Naive thymus-derived CD4-positive, alpha-beta T cell (primary cell): Measurements from ENCODE around the gene KLK12. TPM values are rescaled to one million over a fixed set of nuclear protein-coding genes. Genes with fewer than 3 reads are reported as not detected.

ENCODE experiments used
- ATAC-seq: fragments of 150-1000 bp; cut with Tn5 transposase; 2 replicates; pipeline ENCODE4 v1.10.0; 2021; ENCODE audit warnings: mild to moderate bottlenecking, moderate library complexity
- CTCF ChIA-PET: fragments of 350-600 bp; sonication (Branson Sonifier 250); formaldehyde crosslinking; loops from one replicate; lab custom pipeline; 2021; ENCODE audit warnings: antibody characterized with exemption; lab: Charles Lee
- POLR2A ChIA-PET: fragments of 350-600 bp; sonication (Branson Sonifier 250); formaldehyde crosslinking; loops from one replicate; lab custom pipeline; 2021; ENCODE audit warnings: antibody characterized with exemption, inconsistent platforms; lab: Charles Lee
- DNase-seq, 9 donors: peaks; one replicate each; pipeline versions ENCODE4 v3.0.0 to v3.0.0-alpha.2; 2020 to 2022; ENCODE audit warnings: mixed read lengths in 1 of 9
- H3K27ac ChIP-seq: one replicate; pipeline ENCODE4 v1.7.0; 2013; ENCODE audit warnings: mild to moderate bottlenecking, low read depth, low read length, moderate library complexity
- H3K27me3 ChIP-seq, 2 donors: one replicate each; pipeline ENCODE4 v1.7.0; 2013; ENCODE audit warnings: low read length in 2 of 2, mild to moderate bottlenecking in 2 of 2, moderate library complexity in 2 of 2; ENCODE audit not compliant: control insufficient read depth in 2 of 2, insufficient read depth in 2 of 2
- H3K36me3 ChIP-seq, 3 experiments: 1 replicate in 2 of 3; 2 replicates in 1 of 3; pipeline ENCODE4 v1.7.0; 2013; ENCODE audit warnings: low read length in 3 of 3, mild to moderate bottlenecking in 3 of 3, moderate library complexity in 1 of 3; ENCODE audit not compliant: insufficient read depth in 3 of 3, control insufficient read depth in 2 of 3
- H3K4me1 ChIP-seq, 2 donors: one replicate each; pipeline ENCODE4 v1.7.0; 2013; ENCODE audit warnings: low read length in 2 of 2, mild to moderate bottlenecking in 2 of 2, moderate library complexity in 1 of 2; ENCODE audit not compliant: control insufficient read depth in 2 of 2, insufficient read depth in 2 of 2
- H3K4me3 ChIP-seq: 2 replicates; pipeline ENCODE4 v1.7.0; 2013; ENCODE audit warnings: mild to moderate bottlenecking, low read length
- H3K9me3 ChIP-seq, 3 experiments: 1 replicate in 2 of 3; 2 replicates in 1 of 3; pipeline ENCODE4 v1.7.0; 2013; ENCODE audit warnings: low read length in 3 of 3; ENCODE audit not compliant: control insufficient read depth in 2 of 3
- H3K27ac Mint-ChIP-seq, 9 donors: one replicate each; pipeline ENCODE4 v1.8.0; 2020 to 2022; ENCODE audit warnings: mixed read lengths in 9 of 9, mild to moderate bottlenecking in 8 of 9, moderate library complexity in 5 of 9, inconsistent platforms in 2 of 9
- H3K27me3 Mint-ChIP-seq, 5 donors: one replicate each; pipeline ENCODE4 v1.8.0; 2021 to 2022; ENCODE audit warnings: mixed read lengths in 5 of 5, mild to moderate bottlenecking in 1 of 5
- H3K36me3 Mint-ChIP-seq, 5 donors: one replicate each; pipeline ENCODE4 v1.8.0; 2020 to 2022; ENCODE audit warnings: mixed read lengths in 5 of 5, mild to moderate bottlenecking in 3 of 5, inconsistent platforms in 1 of 5
- H3K4me1 Mint-ChIP-seq, 7 donors: one replicate each; pipeline ENCODE4 v1.8.0; 2020 to 2022; ENCODE audit warnings: mixed read lengths in 7 of 7, mild to moderate bottlenecking in 3 of 7, inconsistent platforms in 1 of 7
- H3K4me3 Mint-ChIP-seq, 10 donors: one replicate each; pipeline ENCODE4 v1.8.0; 2020 to 2022; ENCODE audit warnings: mild to moderate bottlenecking in 10 of 10, mixed read lengths in 10 of 10, moderate library complexity in 6 of 10, inconsistent platforms in 2 of 10
- H3K9me3 Mint-ChIP-seq, 11 donors: one replicate each; pipeline ENCODE4 v1.8.0; 2020 to 2022; ENCODE audit warnings: mixed read lengths in 11 of 11, mild to moderate bottlenecking in 4 of 11, inconsistent platforms in 1 of 11, moderate library complexity in 1 of 11
- intact Hi-C, 2 donors: fragments of 100-400 bp; cut with micrococcal nuclease; formaldehyde crosslinking; loops; one replicate each; pipeline ENCODE4 v1.15.1; 2023
- polyA plus RNA-seq, 2 donors: library from polyadenylated mRNA; unstranded; fragments of 300-500 nt; fragmentation: Illumina TruSeq; gene quantifications; one replicate each; pipeline ENCODE4 v1.2.3, GENCODE V29; 2021
- total RNA-seq, 6 experiments: library from RNA in 5 of 6; stranded (reverse) in 5 of 6; gene quantifications; 1 replicate in 5 of 6; 2 replicates in 1 of 6; pipeline ENCODE4 v1.2.3 and lab custom pipeline; 2021 to 2026

The KLK12 gene
- total and polyA plus RNA-seq, 7 experiments from 2014 or later = not detected

GRCh38 chr19:51070334-51071094, 35.7 kb upstream of the KLK12 start:
- peaks cover 0 to 4% (median 0%) of the 10 kb centered on the region in 7 donors for H3K4me1 Mint-ChIP-seq
- H3K36me3 Mint-ChIP-seq = peaks cover 0 to 12% (median 0%) of the 10 kb centered on the region in 5 donors
- H3K27me3 Mint-ChIP-seq = peaks cover 19 to 47% (median 32%) of the 10 kb centered on the region in 5 donors
- intact Hi-C loops = no loop called here
- no peak overlapping the region for H3K4me3 Mint-ChIP-seq
- Histone ChIP-seq H3K4me3 (no peak overlapping the region), H3K36me3 (no peaks in the 10 kb centered on the region), H3K27me3 (peaks cover 0 to 2% of the 10 kb centered on the region in 2 donors), H3K9me3 (no peaks in the 10 kb centered on the region), H3K4me1 (no peaks in the 10 kb centered on the region), H3K27ac (no peak overlapping the region)
- ATAC-seq (no peak), DNase-seq (no peak)
- H3K27ac Mint-ChIP-seq = no peak overlapping the region
- H3K9me3 Mint-ChIP-seq = peaks cover 0 to 20% (median 7%) of the 10 kb centered on the region in 11 donors
- CTCF ChIA-PET = no interaction called here
- POLR2A ChIA-PET = no interaction called here

GRCh38 chr19:51066393-51067186, 31.8 kb upstream of the KLK12 start:
- Histone ChIP-seq H3K4me1 (no peaks in the 10 kb centered on the region), H3K27me3 (peaks cover 0 to 16% of the 10 kb centered on the region in 2 donors), H3K4me3 (no peak overlapping the region), H3K36me3 (no peaks in the 10 kb centered on the region), H3K9me3 (no peaks in the 10 kb centered on the region), H3K27ac (no peak overlapping the region)
- H3K27ac Mint-ChIP-seq = no peak overlapping the region
- no peak for ATAC-seq
- H3K4me1 Mint-ChIP-seq = peaks cover 0 to 8% (median 4%) of the 10 kb centered on the region in 7 donors
- H3K4me3 Mint-ChIP-seq = peak overlapping the region in 4 of 10 donors; percentile 0 to 84 (median 30)
- peaks cover 23 to 48% (median 44%) of the 10 kb centered on the region in 5 donors for H3K27me3 Mint-ChIP-seq
- ChIA-PET CTCF (no interaction called here), POLR2A (no interaction called here)
- peaks cover 0 to 8% (median 0%) of the 10 kb centered on the region in 5 donors for H3K36me3 Mint-ChIP-seq
- no peak for DNase-seq
- peaks cover 0 to 8% (median 1%) of the 10 kb centered on the region in 11 donors for H3K9me3 Mint-ChIP-seq
- intact Hi-C loops = no loop called here

DNA sequence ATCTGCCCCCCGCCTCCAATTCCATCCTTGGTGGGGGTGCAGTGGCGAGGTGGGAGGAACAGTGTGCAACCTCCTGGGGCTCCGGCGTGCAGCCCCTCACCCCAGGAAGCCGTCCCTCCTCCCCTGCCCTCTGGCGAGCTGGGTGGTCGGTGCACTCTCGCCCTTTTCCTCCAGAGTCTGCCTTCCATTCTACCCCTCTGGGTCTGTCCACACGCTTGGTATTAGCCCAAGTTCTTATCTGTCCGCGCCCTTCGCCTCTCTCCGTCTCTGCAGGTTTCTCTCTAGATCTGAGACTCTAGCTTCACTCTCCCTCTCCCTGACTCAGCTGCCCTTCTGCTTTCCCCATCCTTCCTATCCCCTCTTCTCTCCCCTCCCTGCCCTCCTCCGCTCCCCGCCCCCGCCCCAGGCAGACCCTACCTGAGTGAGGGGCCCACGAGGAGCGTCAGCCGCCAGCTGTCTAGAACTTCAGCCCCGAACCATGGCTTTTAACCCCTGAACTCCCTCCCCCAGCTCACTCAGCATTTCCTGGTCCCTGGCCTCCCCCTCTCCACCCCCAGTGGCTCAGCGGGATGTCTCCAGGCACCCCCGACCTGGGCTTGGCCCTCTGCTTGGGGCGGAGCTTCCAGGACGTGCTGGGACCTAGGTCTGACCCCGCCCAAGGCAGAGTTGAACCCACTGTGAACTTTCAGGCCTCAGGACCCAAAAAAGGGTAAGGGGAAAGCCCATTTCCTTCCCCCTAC, 30.6 kb upstream of the KLK12 start:
- no peaks in the 10 kb centered on the region for H3K4me1 ChIP-seq
- Mint-ChIP-seq H3K27me3 (peaks cover 23 to 60% (median 53%) of the 10 kb centered on the region in 5 donors), H3K36me3 (peaks cover 0 to 15% (median 0%) of the 10 kb centered on the region in 5 donors), H3K9me3 (peaks cover 0 to 17% (median 4%) of the 10 kb centered on the region in 11 donors), H3K4me1 (peaks cover 0 to 8% (median 4%) of the 10 kb centered on the region in 7 donors), H3K4me3 (peak overlapping the region; percentile 35 to 84 (median 72)), H3K27ac (no peak overlapping the region)
- POLR2A ChIA-PET = no interaction called here
- intact Hi-C loops = no loop called here
- no peaks in the 10 kb centered on the region for H3K36me3 ChIP-seq
- no peak overlapping the region for H3K27ac ChIP-seq
- CTCF ChIA-PET = no interaction called here
- H3K27me3 ChIP-seq = peaks cover 0 to 21% of the 10 kb centered on the region in 2 donors
- no peak overlapping the region for H3K4me3 ChIP-seq
- no peak for DNase-seq
- no peak for ATAC-seq
- no peaks in the 10 kb centered on the region for H3K9me3 ChIP-seq

GRCh38 chr19:51064534-51065220, 29.9 kb upstream of the KLK12 start, which contains the start of gene KLK13:
KLK13 (minus strand) TSS chr19:51065092; CDS start chr19:51065067, 25 bp downstream.
- H3K27ac Mint-ChIP-seq = no peak within 1 kb of the TSS
- H3K27me3 ChIP-seq = peaks cover 0 to 21% of the 10 kb centered on the region in 2 donors
- H3K36me3 Mint-ChIP-seq = peaks cover 0 to 15% (median 0%) of the 10 kb centered on the region in 5 donors
- ATAC-seq (no peak), DNase-seq (no peak)
- peaks cover 0 to 17% (median 4%) of the 10 kb centered on the region in 11 donors for H3K9me3 Mint-ChIP-seq
- CTCF ChIA-PET = no interaction called here
- intact Hi-C loops = no loop called here
- H3K27ac ChIP-seq = no peak within 1 kb of the TSS
- H3K4me1 Mint-ChIP-seq = peaks cover 0 to 8% (median 4%) of the 10 kb centered on the region in 7 donors
- H3K4me3 ChIP-seq = no peak within 1 kb of the TSS
- H3K9me3 ChIP-seq = no peaks in the 10 kb centered on the region
- H3K4me1 ChIP-seq = no peaks in the 10 kb centered on the region
- no peaks in the 10 kb centered on the region for H3K36me3 ChIP-seq
- POLR2A ChIA-PET = no interaction called here
- H3K4me3 Mint-ChIP-seq = peak within 1 kb of the TSS; percentile 35 to 84 (median 72)
- peaks cover 23 to 65% (median 58%) of the 10 kb centered on the region in 5 donors for H3K27me3 Mint-ChIP-seq

DNA sequence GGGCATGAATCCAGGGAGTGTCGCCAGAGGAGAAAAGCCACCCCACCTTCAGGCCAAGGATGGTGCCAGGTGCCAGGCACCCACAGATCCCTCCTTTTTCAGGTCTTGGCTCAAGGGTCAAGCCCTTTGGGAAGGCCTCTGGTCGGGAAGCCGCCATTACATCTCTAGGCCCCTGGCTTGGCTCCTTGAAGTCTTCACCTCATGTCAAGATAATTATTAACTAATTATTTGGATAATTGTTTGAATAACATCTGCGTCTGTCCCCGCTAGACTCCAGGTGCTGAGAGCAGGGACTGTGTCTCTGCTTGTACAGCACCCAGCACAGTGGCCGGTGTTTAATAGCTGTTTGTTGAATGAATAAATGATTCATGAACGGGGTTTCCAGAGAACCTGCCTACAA, 28.9 kb upstream of the KLK12 start:
- no peaks in the 10 kb centered on the region for H3K4me1 ChIP-seq
- H3K9me3 Mint-ChIP-seq = peaks cover 0 to 17% (median 4%) of the 10 kb centered on the region in 11 donors
- CTCF ChIA-PET = no interaction called here
- H3K27me3 ChIP-seq = peaks cover 0 to 21% of the 10 kb centered on the region in 2 donors
- no peaks in the 10 kb centered on the region for H3K9me3 ChIP-seq
- peak overlapping the region in 8 of 10 donors; percentile 4 to 63 (median 37) for H3K4me3 Mint-ChIP-seq
- H3K27ac ChIP-seq = no peak overlapping the region
- no peak overlapping the region for H3K4me3 ChIP-seq
- H3K36me3 Mint-ChIP-seq = peaks cover 0 to 15% (median 0%) of the 10 kb centered on the region in 5 donors
- H3K27me3 Mint-ChIP-seq = peaks cover 23 to 69% (median 61%) of the 10 kb centered on the region in 5 donors
- no peak overlapping the region for H3K27ac Mint-ChIP-seq
- ATAC-seq = no peak
- POLR2A ChIA-PET = no interaction called here
- DNase-seq = no peak
- intact Hi-C loops = no loop called here
- no peaks in the 10 kb centered on the region for H3K36me3 ChIP-seq
- peaks cover 0 to 8% (median 4%) of the 10 kb centered on the region in 7 donors for H3K4me1 Mint-ChIP-seq

DNA sequence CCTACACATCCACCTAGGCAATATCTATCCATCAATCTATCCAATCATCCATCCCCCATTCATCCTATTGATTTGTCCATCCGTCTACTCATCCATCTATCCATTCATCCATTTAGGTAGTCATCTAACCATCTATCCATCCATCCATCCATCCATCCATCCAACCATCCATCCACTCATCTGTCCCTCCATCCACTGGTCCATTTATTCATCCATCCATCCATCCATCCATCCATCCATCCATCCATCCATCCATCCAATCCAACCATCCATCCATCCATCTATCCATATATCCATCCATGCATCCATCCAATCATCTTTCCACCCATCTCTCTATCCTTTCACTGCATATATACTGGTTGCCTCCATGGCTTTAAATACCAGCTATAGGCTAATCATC, 26.2 kb upstream of the KLK12 start:
- intact Hi-C loops = no loop called here
- H3K4me3 ChIP-seq = no peak overlapping the region
- Mint-ChIP-seq H3K4me3 (no peak overlapping the region), H3K27me3 (peaks cover 22 to 60% (median 52%) of the 10 kb centered on the region in 5 donors), H3K27ac (no peak overlapping the region), H3K36me3 (peaks cover 0 to 11% (median 0%) of the 10 kb centered on the region in 5 donors), H3K9me3 (peaks cover 0 to 13% (median 3%) of the 10 kb centered on the region in 11 donors), H3K4me1 (peaks cover 0 to 6% (median 4%) of the 10 kb centered on the region in 7 donors)
- no peaks in the 10 kb centered on the region for H3K9me3 ChIP-seq
- CTCF ChIA-PET = no interaction called here
- no peak for ATAC-seq
- H3K4me1 ChIP-seq = no peaks in the 10 kb centered on the region
- no peak for DNase-seq
- H3K27me3 ChIP-seq = peaks cover 0 to 21% of the 10 kb centered on the region in 2 donors
- H3K27ac ChIP-seq = no peak overlapping the region
- no peaks in the 10 kb centered on the region for H3K36me3 ChIP-seq
- POLR2A ChIA-PET = no interaction called here
